NCI-H2029 treated with DMSO at 0.1 percent for 48 hours (cell line): Measurements from ENCODE around the gene FXYD3.
A peak's percentile ranks its signal among the peaks of the same experiment; 100 is the strongest.

ENCODE experiments used
- DNase-seq: peaks from one replicate; lab custom pipeline; 2025; lab: John Stamatoyannopoulos, UW

Gene FXYD3

GRCh38 chr19:35106291-35106583, 9.4 kb upstream of the FXYD3 start:
- DNase-seq, result no peak

- no peak for DNase-seq
Measured at GRCh38 chr19:35106898-35107541, 8.6 kb upstream of the FXYD3 start.

DNA sequence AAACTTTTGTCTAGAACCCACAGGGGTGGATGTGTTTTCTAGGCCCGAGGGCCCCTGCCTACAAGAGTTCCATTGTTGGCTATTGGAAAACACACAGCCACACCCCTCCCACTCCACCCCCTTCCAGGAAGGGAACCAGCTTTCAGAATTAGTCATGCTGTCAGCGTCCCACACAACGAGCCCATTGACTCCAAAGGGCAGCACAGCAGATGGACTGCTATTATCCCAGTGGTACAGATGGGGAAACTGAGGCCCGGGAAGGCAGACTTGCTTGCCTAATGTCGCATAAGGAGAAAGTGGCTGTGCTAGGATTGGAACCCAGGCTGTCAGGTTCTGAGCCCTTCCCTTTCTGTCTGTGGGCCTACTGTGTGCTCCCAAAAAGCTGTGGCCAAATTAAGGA, 8.1 kb upstream of the FXYD3 start:
- DNase-seq, result no peak

GRCh38 chr19:35108730-35109129, 6.9 kb upstream of the FXYD3 start:
- DNase-seq, result no peak

DNA sequence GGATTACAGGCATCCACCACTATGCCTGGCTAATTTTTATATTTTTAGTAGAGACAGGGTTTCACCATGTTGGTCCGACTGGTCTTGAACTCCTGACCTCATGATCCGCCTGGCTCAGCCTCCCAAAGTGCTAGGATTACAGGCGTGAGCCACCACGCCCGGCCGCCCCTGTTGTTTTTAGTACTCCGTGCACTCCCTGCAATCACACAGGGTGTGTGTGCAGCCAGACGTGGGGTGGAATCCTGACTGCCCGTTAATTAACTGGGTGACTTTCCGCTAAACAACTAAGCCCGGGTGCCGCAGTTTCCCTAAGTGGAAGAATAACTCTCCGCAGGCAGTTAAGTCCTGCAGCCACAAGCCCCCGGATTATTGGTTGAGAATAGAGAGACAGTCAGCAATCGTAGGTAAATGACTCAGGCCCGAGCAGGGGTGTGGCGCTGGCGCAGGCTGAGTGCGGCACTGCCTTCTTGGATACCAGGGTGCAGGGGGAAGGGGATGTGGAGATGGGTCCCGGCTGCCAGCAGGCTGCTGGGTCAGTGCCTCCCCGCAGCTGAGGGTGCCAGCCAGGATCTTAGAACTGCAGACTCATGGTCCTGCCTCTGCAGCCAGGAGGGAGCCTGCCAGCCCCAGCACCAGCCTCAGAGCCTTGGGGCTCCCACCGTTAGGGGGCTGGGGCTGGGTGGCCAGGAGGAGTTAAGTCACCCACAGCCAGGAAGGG, 6.1 kb upstream of the FXYD3 start:
- no peak for DNase-seq

GRCh38 chr19:35110974-35111373, 4.6 kb upstream of the FXYD3 start:
- DNase-seq, result no peak

GRCh38 chr19:35112995-35113688, 2.5 kb upstream of the FXYD3 start:
- DNase-seq, result no peak

GRCh38 chr19:35114353-35115176, 1.1 kb upstream of the FXYD3 start:
- DNase-seq, result no peak

- no peak for DNase-seq
Measured at GRCh38 chr19:35116072-35116801, 614 bp downstream of the FXYD3 start.

DNA sequence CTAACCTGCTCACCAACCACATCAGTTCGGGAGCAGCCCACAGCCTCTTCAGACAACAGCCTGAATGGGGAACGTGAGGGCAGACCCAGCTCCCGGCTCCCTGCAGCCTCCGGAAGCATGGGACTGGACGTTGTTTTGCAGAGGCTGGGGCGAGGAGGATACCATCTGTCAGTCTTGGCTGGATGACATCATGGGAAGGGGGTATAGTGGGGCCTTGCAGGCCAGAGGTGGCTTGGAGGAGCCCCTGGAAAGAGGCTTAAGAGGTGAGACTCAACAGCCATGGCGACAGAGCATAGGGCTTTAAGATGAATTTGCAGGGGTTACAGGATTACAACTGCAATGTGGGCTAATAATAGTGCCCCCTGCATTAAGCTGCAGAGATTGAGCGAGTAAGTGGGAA, 1.5 kb downstream of the FXYD3 start:
- DNase-seq, result no peak

GRCh38 chr19:35117799-35118198, 2.2 kb downstream of the FXYD3 start:
- no peak for DNase-seq

- no peak for DNase-seq
Measured at GRCh38 chr19:35118268-35119020, 2.8 kb downstream of the FXYD3 start.

GRCh38 chr19:35119091-35119490, 3.5 kb downstream of the FXYD3 start:
- DNase-seq, result no peak

DNA sequence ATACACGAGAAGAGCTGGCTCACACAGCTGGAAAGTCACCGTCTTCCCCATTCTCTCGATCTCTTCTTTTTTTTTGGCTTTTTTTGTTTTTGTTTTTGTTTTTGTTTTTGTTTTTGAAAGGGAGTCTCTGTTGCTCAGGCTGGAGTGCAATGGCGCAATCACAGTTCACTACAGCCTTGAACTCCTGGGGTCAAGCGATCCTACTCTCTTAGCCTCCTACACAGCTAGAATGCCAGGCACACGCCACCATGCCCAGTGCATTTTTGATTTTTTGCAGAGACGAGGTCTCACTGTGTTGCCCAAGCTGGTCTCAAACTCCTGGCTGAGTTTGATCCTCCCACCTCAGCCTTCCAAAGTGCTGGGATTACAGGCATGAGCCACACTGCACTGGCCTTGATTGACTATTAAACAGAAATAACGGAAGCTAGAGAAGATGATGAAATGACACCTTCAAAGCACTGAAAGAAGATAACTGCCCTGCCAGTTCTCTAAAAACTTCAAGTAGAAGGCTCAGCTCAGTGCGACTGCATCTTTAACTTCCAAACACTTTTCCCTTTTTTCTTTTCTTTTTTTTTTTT, 4.0 kb downstream of the FXYD3 start:
- no peak for DNase-seq

- DNase-seq, result no peak
Measured at GRCh38 chr19:35120492-35120891, 4.9 kb downstream of the FXYD3 start.

DNA sequence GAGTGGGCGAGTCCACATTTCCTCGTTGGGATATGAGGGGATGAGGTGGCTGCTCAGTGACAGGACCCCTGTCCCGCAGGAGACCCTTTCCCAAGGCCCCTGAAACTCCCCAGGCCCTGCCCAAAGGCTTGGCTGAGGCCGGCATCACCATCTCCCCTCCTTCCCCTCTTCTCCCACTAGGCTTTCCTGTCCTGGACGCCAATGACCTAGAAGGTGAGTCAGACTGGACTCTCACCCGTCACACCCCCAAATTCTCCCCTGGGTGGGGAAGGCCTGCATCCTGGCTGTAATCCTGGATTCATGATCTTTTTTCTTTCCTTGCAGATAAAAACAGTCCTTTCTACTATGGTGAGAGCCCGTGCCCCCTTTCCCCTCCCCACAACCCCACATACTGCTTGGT, 5.3 kb downstream of the FXYD3 start:
- DNase-seq, result no peak

DNA sequence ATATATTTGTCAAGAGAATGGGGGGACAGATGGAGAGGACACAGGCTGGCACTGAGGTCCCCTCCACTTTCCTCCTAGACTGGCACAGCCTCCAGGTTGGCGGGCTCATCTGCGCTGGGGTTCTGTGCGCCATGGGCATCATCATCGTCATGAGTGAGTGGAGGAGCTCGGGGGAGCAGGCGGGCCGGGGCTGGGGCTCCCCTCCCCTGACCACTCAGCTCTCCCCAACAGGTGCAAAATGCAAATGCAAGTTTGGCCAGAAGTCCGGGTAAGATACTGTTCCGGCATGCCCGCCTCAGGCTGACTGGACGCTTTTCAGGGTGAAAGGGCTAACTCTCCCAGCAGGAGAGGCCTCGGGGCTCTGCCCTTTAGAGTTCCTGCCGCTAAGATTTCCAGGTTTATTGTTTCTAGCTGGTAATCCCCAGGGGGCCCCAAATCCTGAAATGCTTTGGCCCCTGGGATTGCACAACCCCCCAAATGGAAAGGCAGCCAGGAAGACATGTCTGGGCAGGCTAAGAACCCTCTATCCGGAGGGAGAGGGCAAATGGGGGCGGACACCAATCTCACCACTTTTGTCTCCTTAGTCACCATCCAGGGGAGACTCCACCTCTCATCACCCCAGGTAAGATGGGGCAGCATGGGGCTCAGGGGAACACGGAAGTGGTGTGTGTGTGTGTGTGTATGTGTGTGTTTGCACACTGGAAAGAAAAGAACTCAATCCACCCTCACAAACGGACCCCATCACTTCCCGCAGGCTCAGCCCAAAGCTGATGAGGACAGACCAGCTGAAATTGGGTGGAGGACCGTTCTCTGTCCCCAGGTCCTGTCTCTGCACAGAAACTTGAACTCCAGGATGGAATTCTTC, 7.3 kb downstream of the FXYD3 start:
- DNase-seq, result no peak

DNA sequence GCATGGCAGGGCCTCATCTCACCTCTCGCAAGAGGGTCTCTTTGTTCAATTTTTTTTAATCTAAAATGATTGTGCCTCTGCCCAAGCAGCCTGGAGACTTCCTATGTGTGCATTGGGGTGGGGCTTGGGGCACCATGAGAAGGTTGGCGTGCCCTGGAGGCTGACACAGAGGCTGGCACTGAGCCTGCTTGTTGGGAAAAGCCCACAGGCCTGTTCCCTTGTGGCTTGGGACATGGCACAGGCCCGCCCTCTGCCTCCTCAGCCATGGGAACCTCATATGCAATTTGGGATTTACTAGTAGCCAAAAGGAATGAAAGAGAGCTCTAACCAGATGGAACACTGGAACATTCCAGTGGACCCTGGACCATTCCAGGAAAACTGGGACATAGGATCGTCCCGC, 8.0 kb downstream of the FXYD3 start:
- DNase-seq, result no peak

GRCh38 chr19:35124098-35125060, 8.8 kb downstream of the FXYD3 start:
- DNase-seq, result peak; percentile 66
